GM23338 (cell line): ENCODE measurements around the gene ANTKMT. TPM values are rescaled to one million over a fixed set of nuclear protein-coding genes. Genes with fewer than 3 reads are reported as not detected.

Experiments
- ATAC-seq: fragments of 200-7000 bp; cut with Tn5 transposase; 3 replicates; pipeline ENCODE4 v1.9.1; 2020
- DNase-seq: peaks from one replicate; pipeline ENCODE4 v3.0.0-alpha.2; 2015; ENCODE audit warnings: low spot score
- H2AFZ ChIP-seq: fragments of 200-600 bp; sonication (generic); 2 replicates; pipeline ENCODE4 v1.8.0; 2016; ENCODE audit warnings: antibody characterized with exemption, mild to moderate bottlenecking, moderate library complexity
- H3F3A ChIP-seq: fragments of 200-600 bp; sonication (generic); replicated peaks from 2 replicates; pipeline ENCODE4 v1.8.0; 2017; ENCODE audit warnings: antibody characterized with exemption, mixed run types, low read depth
- H3K27ac ChIP-seq: fragments of 200-600 bp; sonication (generic); 2 replicates; pipeline ENCODE4 v1.6.1; 2016; ENCODE audit warnings: low read depth
- H3K27me3 ChIP-seq: fragments of 200-600 bp; sonication (generic); 2 replicates; pipeline ENCODE4 v1.8.0; 2016; ENCODE audit warnings: mild to moderate bottlenecking, mixed run types, moderate library complexity; ENCODE audit not compliant: insufficient read depth
- H3K36me3 ChIP-seq: fragments of 200-600 bp; sonication (generic); 2 replicates; pipeline ENCODE4 v1.8.0; 2016; ENCODE audit warnings: mild to moderate bottlenecking; ENCODE audit not compliant: insufficient read depth
- H3K4me1 ChIP-seq: fragments of 200-600 bp; sonication (generic); 2 replicates; pipeline ENCODE4 v1.8.0; 2016; ENCODE audit warnings: mild to moderate bottlenecking, moderate library complexity; ENCODE audit not compliant: insufficient read depth
- H3K4me2 ChIP-seq: fragments of 200-600 bp; sonication (generic); 2 replicates; pipeline ENCODE4 v1.7.1; 2017; ENCODE audit warnings: mixed run types
- H3K4me3 ChIP-seq: fragments of 200-600 bp; sonication (generic); 2 replicates; pipeline ENCODE4 v1.6.1; 2016; ENCODE audit warnings: mixed run types
- H3K79me2 ChIP-seq: fragments of 200-600 bp; sonication (generic); replicated peaks from 2 replicates; pipeline ENCODE4 v1.8.0; 2017; ENCODE audit warnings: mild to moderate bottlenecking; ENCODE audit not compliant: insufficient read depth
- H3K9me2 ChIP-seq: fragments of 200-600 bp; sonication (generic); 2 replicates; pipeline ENCODE4 v1.8.0; 2017; ENCODE audit not compliant: insufficient read depth
- H4K20me1 ChIP-seq: fragments of 200-600 bp; sonication (generic); replicated peaks from 2 replicates; pipeline ENCODE4 v1.8.0; 2017; ENCODE audit warnings: mild to moderate bottlenecking; ENCODE audit not compliant: insufficient read depth
- H3K27ac Mint-ChIP-seq: 2 replicates; pipeline ENCODE4 v1.8.0; 2020; ENCODE audit warnings: inconsistent platforms, mild to moderate bottlenecking, moderate library complexity, mixed read lengths
- H3K27me3 Mint-ChIP-seq: 3 replicates; pipeline ENCODE4 v1.8.0; 2022; ENCODE audit warnings: low read depth, mild to moderate bottlenecking, moderate library complexity, mixed read lengths, inconsistent platforms; ENCODE audit not compliant: insufficient read depth, poor library complexity
- H3K36me3 Mint-ChIP-seq: 3 replicates; pipeline ENCODE4 v1.8.0; 2021; ENCODE audit warnings: low read depth, mild to moderate bottlenecking, inconsistent platforms, moderate library complexity, mixed read lengths
- H3K4me1 Mint-ChIP-seq: 3 replicates; pipeline ENCODE4 v1.8.0; 2020; ENCODE audit warnings: mild to moderate bottlenecking, inconsistent platforms, mixed read lengths
- H3K4me3 Mint-ChIP-seq: 3 replicates; pipeline ENCODE4 v1.8.0; 2021; ENCODE audit warnings: moderate library complexity, mild to moderate bottlenecking, inconsistent platforms, mixed read lengths
- H3K9me3 Mint-ChIP-seq: 3 replicates; pipeline ENCODE4 v1.8.0; 2020; ENCODE audit warnings: moderate library complexity, mild to moderate bottlenecking, inconsistent platforms, mixed read lengths
- EZH2 ChIP-seq: fragments of 200-600 bp; sonication (generic); IDR thresholded peaks from one replicate; pipeline ENCODE4 v1.8.0; 2017; ENCODE audit warnings: antibody characterized with exemption, mild to moderate bottlenecking, low read depth; ENCODE audit not compliant: unreplicated experiment
- EZH2phosphoT487 ChIP-seq: fragments of 200-600 bp; sonication (generic); IDR thresholded peaks from one replicate; pipeline ENCODE4 v1.8.1; 2018; ENCODE audit warnings: antibody characterized with exemption; ENCODE audit not compliant: unreplicated experiment
- JUNB ChIP-seq: IDR thresholded peaks from one replicate; pipeline ENCODE4 v1.6.1; 2016; ENCODE audit warnings: antibody characterized with exemption; ENCODE audit not compliant: unreplicated experiment
- POLR2AphosphoS5 ChIP-seq: IDR thresholded peaks from 2 replicates; pipeline ENCODE4 v1.6.1; 2016; ENCODE audit warnings: antibody characterized with exemption, low read depth
- STAT1 ChIP-seq: IDR thresholded peaks from one replicate; pipeline ENCODE4 v1.6.1; 2016; ENCODE audit warnings: antibody characterized with exemption; ENCODE audit not compliant: unreplicated experiment
- ZNF114 ChIP-seq: fragments of 250-450 bp; sonication (Bioruptor Pico); IDR thresholded peaks from 2 replicates; pipeline ENCODE4 v1.5.0; 2020; ENCODE audit warnings: mild to moderate bottlenecking, moderate library complexity
- ZNF331 ChIP-seq: fragments of 250-450 bp; sonication (Bioruptor Pico); IDR thresholded peaks from 2 replicates; pipeline ENCODE4 v1.5.0; 2020; ENCODE audit warnings: low read depth, mild to moderate bottlenecking, moderate library complexity
- polyA plus RNA-seq: library from polyadenylated mRNA; unstranded; fragments of >200 nt; fragmentation: Nextera tagmentation; extraction: Ambion mirVana; gene quantifications from 2 replicates; pipeline ENCODE4 v1.2.1, GENCODE V29; 2016
- total RNA-seq: library from RNA; depleted of rRNA; stranded (reverse); fragments of >200 nt; shearing (Covaris generic); gene quantifications from 2 replicates; pipeline ENCODE4 v1.2.3, GENCODE V29; 2014
- TF ChIP-seq, protein P1 (sequence below): IDR thresholded peaks from 2 replicates; pipeline ENCODE4 v1.6.1; 2016; ENCODE audit warnings: antibody characterized with exemption
- TF ChIP-seq, protein P2 (sequence below), 2 experiments: fragments of 200-600 bp in 1 of 2; sonication (generic) in 1 of 2; conservative IDR thresholded peaks; 2 replicates each; pipeline versions ENCODE4 v1.5.1 to v1.6.1; 2016 to 2017; ENCODE audit warnings: antibody characterized with exemption in 2 of 2, low read depth in 2 of 2, mild to moderate bottlenecking in 2 of 2, moderate library complexity in 1 of 2
- TF ChIP-seq, protein P3 (sequence below): IDR thresholded peaks from one replicate; pipeline ENCODE4 v1.6.1; 2018; ENCODE audit warnings: antibody characterized with exemption; ENCODE audit not compliant: unreplicated experiment

ANTKMT gene
- total and polyA plus RNA-seq, 2 experiments from 2014 or later: 23.8 to 37.2 TPM

DNA sequence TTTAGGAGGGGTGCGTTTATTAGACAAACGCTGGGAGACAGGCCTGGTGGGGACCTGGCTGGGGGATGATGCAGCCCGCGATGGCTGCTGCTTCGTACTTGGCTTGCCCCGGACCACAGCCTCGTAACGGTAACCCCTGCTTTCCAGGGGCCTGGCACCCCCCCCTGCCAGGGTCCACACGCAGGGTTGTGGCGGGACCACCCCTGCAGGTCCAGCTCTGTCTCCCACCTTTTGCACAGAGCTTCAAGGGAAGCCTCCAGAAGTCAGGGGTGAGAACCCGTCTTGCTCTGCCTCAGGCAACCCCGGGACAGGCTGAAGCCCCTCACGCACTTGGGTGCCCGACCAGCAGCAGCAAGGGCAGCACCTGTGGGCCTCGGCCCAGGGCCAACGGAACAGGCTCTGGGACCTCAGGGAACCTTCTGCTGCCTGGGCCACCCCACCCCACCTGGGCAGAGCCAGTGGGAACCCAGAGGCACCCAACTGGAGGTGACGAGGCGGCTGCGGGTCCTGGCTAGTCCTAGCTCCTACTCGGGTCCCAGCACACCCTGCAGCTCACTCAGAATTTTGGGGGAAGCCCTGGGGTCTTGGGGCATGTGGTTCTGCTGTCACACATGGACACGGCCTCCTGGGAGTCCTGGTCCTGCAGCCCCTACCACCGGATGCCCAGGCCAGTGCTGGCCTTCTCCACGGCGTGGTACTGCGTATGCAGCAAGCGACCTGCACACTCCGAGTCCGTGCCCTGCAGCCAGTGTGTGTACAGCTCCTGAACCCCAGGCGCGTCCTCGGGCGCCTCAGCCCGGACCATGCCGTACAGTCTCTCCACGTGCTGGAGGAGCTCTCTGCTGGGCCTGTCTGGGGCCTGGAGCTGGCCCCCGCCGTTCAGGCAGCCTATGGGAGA, 9.1 kb downstream of the ANTKMT start:
- Histone ChIP-seq H4K20me1 (no peaks in the 10 kb centered on the region), H3K79me2 (no peaks in the 10 kb centered on the region), H3K9me2 (no peaks in the 10 kb centered on the region), H2AFZ (no peak overlapping the region), H3F3A (peaks cover 15% of the 10 kb centered on the region), H3K27me3 (peaks cover 13% of the 10 kb centered on the region; the same call in 1 of the 2 replicates), H3K36me3 (no peaks in the 10 kb centered on the region), H3K4me3 (no peak overlapping the region), H3K27ac (no peak overlapping the region), H3K4me1 (no peaks in the 10 kb centered on the region), H3K4me2 (no peak overlapping the region)
- H3K9me3 Mint-ChIP-seq: no peaks in the 10 kb centered on the region
- DNase-seq (no peak), ATAC-seq (no peak)
- peaks cover 11% of the 10 kb centered on the region for H3K36me3 Mint-ChIP-seq
- H3K27me3 Mint-ChIP-seq: peaks cover 21% of the 10 kb centered on the region
- TF ChIP-seq POLR2AphosphoS5 (peak; percentile 16; the same call in 1 of the 2 replicates), EZH2phosphoT487 (no peak), ZNF331 (no peak), JUNB (no peak), STAT1 (no peak), EZH2 (no peak)
- H3K4me1 Mint-ChIP-seq: no peaks in the 10 kb centered on the region
- H3K27ac Mint-ChIP-seq: no peak overlapping the region
- no peak overlapping the region; the same call in 2 of the 3 replicates for H3K4me3 Mint-ChIP-seq

DNA sequence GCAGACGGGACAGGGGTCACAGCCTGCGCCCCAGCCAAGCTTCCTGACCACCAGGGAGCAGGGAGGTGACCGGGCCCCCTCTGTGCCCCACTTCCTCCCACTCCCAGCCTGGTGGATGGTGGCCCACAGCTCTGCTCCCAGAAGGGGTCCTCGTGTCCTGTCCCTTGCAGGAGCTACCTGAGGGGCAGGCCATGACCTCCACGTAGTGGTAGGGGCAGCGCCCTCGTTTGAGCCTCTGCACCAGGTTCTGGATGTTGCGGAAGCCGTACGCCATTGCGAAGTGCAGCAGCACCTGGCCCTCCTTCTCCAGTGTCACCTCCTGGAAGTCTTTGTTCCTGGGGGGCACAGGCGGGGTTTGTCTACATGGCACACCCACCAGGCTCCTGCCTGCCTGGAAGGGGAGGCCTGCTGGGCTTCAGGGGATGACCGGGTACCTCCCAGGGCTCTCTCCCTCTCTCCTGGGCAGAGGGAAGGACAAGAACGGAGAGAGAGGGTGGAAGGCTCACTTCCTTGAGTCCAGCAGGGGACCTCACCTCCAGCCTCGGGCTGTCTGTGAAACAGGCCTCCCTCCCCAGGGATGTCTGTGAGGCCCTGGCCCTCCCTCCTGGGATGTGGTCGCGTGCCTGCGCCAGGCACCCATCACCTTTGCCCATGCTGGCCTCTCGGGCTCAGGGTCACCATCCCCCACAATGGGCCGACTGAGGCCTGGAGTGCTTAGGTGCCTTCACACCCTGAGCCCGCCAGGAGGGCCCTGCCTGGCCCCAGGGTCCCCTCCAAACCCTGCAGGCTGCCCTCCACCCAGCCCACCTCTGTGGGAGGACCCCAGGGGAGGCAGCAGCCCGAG, 9.9 kb downstream of the ANTKMT start:
- Histone ChIP-seq H2AFZ (no peak overlapping the region), H3K27ac (no peak overlapping the region), H3K4me3 (no peak overlapping the region), H3K4me2 (no peak overlapping the region), H3K79me2 (no peaks in the 10 kb centered on the region), H3K4me1 (no peaks in the 10 kb centered on the region), H3K27me3 (peaks cover 6% of the 10 kb centered on the region; the same call in 1 of the 2 replicates), H3F3A (peaks cover 10% of the 10 kb centered on the region), H3K9me2 (no peaks in the 10 kb centered on the region), H3K36me3 (no peaks in the 10 kb centered on the region; the same call in 1 of the 2 replicates), H4K20me1 (no peaks in the 10 kb centered on the region)
- no peak for TF ChIP-seq STAT1
- Mint-ChIP-seq H3K4me1 (no peaks in the 10 kb centered on the region; the same call in 2 of the 3 replicates), H3K4me3 (no peak overlapping the region), H3K36me3 (peaks cover 18% of the 10 kb centered on the region), H3K9me3 (no peaks in the 10 kb centered on the region), H3K27me3 (peaks cover 19% of the 10 kb centered on the region), H3K27ac (no peak overlapping the region)
- no peak for DNase-seq
- no peak for ATAC-seq

DNA sequence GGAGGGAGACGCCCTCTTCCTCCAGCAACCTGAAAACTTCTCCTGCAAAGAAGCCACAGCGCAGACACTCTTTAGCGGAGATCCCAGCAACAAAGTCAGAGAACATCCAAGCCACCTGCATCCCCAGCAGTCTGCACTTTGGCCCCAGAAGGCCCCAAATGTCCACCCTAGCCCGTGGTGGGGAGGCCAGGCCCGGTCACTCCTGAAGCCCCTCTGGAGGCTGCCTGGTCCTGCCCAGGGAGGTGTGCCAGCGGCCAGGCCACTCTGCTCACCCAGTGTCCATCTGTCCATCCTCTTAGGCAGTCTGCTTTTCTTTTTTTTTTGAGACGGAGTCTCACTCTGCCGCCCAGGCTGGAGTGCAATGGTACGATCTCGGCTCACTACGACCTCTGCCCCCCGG, 11.4 kb downstream of the ANTKMT start:
- Histone ChIP-seq H3K27me3 (peaks cover 4% of the 10 kb centered on the region; the same call in 1 of the 2 replicates), H3K9me2 (no peaks in the 10 kb centered on the region), H3K4me3 (no peak overlapping the region), H3K4me2 (no peak overlapping the region), H3K36me3 (no peaks in the 10 kb centered on the region; the same call in 1 of the 2 replicates), H3K4me1 (no peaks in the 10 kb centered on the region), H3F3A (peaks cover 2% of the 10 kb centered on the region; the same call in 1 of the 2 replicates), H3K79me2 (no peaks in the 10 kb centered on the region), H3K27ac (no peak overlapping the region), H4K20me1 (no peaks in the 10 kb centered on the region), H2AFZ (no peak overlapping the region)
- H3K36me3 Mint-ChIP-seq: peaks cover 22% of the 10 kb centered on the region
- peaks cover 12% of the 10 kb centered on the region for H3K27me3 Mint-ChIP-seq
- no peak for DNase-seq
- peaks cover under 1% of the 10 kb centered on the region for H3K4me1 Mint-ChIP-seq
- no peaks in the 10 kb centered on the region for H3K9me3 Mint-ChIP-seq
- no peak overlapping the region for H3K27ac Mint-ChIP-seq
- no peak overlapping the region for H3K4me3 Mint-ChIP-seq
- ATAC-seq: no peak
- TF ChIP-seq, protein P1, sequence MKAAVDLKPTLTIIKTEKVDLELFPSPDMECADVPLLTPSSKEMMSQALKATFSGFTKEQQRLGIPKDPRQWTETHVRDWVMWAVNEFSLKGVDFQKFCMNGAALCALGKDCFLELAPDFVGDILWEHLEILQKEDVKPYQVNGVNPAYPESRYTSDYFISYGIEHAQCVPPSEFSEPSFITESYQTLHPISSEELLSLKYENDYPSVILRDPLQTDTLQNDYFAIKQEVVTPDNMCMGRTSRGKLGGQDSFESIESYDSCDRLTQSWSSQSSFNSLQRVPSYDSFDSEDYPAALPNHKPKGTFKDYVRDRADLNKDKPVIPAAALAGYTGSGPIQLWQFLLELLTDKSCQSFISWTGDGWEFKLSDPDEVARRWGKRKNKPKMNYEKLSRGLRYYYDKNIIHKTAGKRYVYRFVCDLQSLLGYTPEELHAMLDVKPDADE: no peak
- TF ChIP-seq, protein P2, sequence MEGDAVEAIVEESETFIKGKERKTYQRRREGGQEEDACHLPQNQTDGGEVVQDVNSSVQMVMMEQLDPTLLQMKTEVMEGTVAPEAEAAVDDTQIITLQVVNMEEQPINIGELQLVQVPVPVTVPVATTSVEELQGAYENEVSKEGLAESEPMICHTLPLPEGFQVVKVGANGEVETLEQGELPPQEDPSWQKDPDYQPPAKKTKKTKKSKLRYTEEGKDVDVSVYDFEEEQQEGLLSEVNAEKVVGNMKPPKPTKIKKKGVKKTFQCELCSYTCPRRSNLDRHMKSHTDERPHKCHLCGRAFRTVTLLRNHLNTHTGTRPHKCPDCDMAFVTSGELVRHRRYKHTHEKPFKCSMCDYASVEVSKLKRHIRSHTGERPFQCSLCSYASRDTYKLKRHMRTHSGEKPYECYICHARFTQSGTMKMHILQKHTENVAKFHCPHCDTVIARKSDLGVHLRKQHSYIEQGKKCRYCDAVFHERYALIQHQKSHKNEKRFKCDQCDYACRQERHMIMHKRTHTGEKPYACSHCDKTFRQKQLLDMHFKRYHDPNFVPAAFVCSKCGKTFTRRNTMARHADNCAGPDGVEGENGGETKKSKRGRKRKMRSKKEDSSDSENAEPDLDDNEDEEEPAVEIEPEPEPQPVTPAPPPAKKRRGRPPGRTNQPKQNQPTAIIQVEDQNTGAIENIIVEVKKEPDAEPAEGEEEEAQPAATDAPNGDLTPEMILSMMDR (conservative IDR thresholded peaks at IDR 0.05; ENCODE audit: low read depth in 2 of 2): no peak
- TF ChIP-seq EZH2 (no peak), ZNF114 (CRISPR knock-in tag) (no peak), ZNF331 (no peak)
- TF ChIP-seq, protein P3, sequence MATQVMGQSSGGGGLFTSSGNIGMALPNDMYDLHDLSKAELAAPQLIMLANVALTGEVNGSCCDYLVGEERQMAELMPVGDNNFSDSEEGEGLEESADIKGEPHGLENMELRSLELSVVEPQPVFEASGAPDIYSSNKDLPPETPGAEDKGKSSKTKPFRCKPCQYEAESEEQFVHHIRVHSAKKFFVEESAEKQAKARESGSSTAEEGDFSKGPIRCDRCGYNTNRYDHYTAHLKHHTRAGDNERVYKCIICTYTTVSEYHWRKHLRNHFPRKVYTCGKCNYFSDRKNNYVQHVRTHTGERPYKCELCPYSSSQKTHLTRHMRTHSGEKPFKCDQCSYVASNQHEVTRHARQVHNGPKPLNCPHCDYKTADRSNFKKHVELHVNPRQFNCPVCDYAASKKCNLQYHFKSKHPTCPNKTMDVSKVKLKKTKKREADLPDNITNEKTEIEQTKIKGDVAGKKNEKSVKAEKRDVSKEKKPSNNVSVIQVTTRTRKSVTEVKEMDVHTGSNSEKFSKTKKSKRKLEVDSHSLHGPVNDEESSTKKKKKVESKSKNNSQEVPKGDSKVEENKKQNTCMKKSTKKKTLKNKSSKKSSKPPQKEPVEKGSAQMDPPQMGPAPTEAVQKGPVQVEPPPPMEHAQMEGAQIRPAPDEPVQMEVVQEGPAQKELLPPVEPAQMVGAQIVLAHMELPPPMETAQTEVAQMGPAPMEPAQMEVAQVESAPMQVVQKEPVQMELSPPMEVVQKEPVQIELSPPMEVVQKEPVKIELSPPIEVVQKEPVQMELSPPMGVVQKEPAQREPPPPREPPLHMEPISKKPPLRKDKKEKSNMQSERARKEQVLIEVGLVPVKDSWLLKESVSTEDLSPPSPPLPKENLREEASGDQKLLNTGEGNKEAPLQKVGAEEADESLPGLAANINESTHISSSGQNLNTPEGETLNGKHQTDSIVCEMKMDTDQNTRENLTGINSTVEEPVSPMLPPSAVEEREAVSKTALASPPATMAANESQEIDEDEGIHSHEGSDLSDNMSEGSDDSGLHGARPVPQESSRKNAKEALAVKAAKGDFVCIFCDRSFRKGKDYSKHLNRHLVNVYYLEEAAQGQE: no peak
